SJCRH30 (cell line): Measurements from ENCODE around the gene PYGB. TPM values are rescaled to one million over a fixed set of nuclear protein-coding genes. Genes with fewer than 3 reads are reported as not detected.

ENCODE experiments used
- DNase-seq, 2 experiments: peaks; one replicate each; pipeline ENCODE4 v3.0.0-alpha.2; 2015 to 2020
- H3K27ac ChIP-seq: fragments of 250-450 bp; sonication (Bioruptor Pico); 2 replicates; pipeline ENCODE4 v1.5.1; 2020; ENCODE audit warnings: mild to moderate bottlenecking, moderate library complexity
- H3K27me3 ChIP-seq: fragments of 250-450 bp; sonication (Bioruptor Pico); 2 replicates; pipeline ENCODE4 v1.5.1; 2020; ENCODE audit warnings: mild to moderate bottlenecking, moderate library complexity
- H3K36me3 ChIP-seq: fragments of 250-450 bp; sonication (Bioruptor Pico); 2 replicates; pipeline ENCODE4 v1.5.1; 2020; ENCODE audit warnings: mild to moderate bottlenecking, moderate library complexity
- H3K4me1 ChIP-seq: fragments of 250-450 bp; sonication (Bioruptor Pico); 2 replicates; pipeline ENCODE4 v1.5.1; 2020; ENCODE audit warnings: mild to moderate bottlenecking, moderate library complexity
- H3K4me3 ChIP-seq: fragments of 250-450 bp; sonication (Bioruptor Pico); 2 replicates; pipeline ENCODE4 v1.5.1; 2020; ENCODE audit warnings: mild to moderate bottlenecking, moderate library complexity
- H3K9me3 ChIP-seq: fragments of 250-450 bp; sonication (Bioruptor Pico); replicated peaks from 2 replicates; pipeline ENCODE4 v1.5.1; 2020; ENCODE audit warnings: mild to moderate bottlenecking, moderate library complexity
- total RNA-seq: library from RNA; depleted of rRNA; stranded (reverse); fragments of >200 nt; shearing (Covaris generic); gene quantifications from 2 replicates; pipeline ENCODE4 v1.2.3, GENCODE V29; 2014

PYGB gene
- total RNA-seq, 1 experiment from 2014 or later = 42.3 TPM

GRCh38 chr20:25247000-25247517, 826 bp upstream of the PYGB start:
- peak overlapping the region; percentile 98 for H3K4me3 ChIP-seq
- peaks cover 26% of the 10 kb centered on the region for H3K4me1 ChIP-seq
- H3K27me3 ChIP-seq = no peaks in the 10 kb centered on the region
- no peaks in the 10 kb centered on the region; the same call in 1 of the 2 replicates for H3K9me3 ChIP-seq
- H3K27ac ChIP-seq = 0 out of 2 replicates have a peak overlapping the region, but pooled peaks have one; percentile 22
- no peaks in the 10 kb centered on the region for H3K36me3 ChIP-seq
- DNase-seq = peak; percentile 67 to 75

GRCh38 chr20:25247518-25247955, 348 bp upstream of the PYGB start:
- Histone ChIP-seq H3K4me1 (peaks cover 26% of the 10 kb centered on the region), H3K4me3 (peak overlapping the region; percentile 98), H3K9me3 (no peaks in the 10 kb centered on the region; the same call in 1 of the 2 replicates), H3K36me3 (no peaks in the 10 kb centered on the region), H3K27ac (peak overlapping the region; percentile 22; the same call in 1 of the 2 replicates), H3K27me3 (no peaks in the 10 kb centered on the region)
- DNase-seq = peak in 1 of 2 experiments; percentile 46

GRCh38 chr20:25248786-25249172, 894 bp downstream of the PYGB start:
- DNase-seq = peak in 1 of 2 experiments; percentile 9
- H3K36me3 ChIP-seq = no peaks in the 10 kb centered on the region

GRCh38 chr20:25249198-25249931, 1.5 kb downstream of the PYGB start:
- Histone ChIP-seq H3K9me3 (no peaks in the 10 kb centered on the region), H3K4me3 (peak overlapping the region; percentile 98), H3K27ac (no peak overlapping the region), H3K4me1 (peaks cover 26% of the 10 kb centered on the region), H3K27me3 (no peaks in the 10 kb centered on the region), H3K36me3 (no peaks in the 10 kb centered on the region)
- no peak for DNase-seq

More at GRCh38 chr20:25248786-25249172, 894 bp downstream of the PYGB start:
- peak overlapping the region; percentile 78; the same call in 1 of the 2 replicates for H3K27ac ChIP-seq
- peaks cover 26% of the 10 kb centered on the region for H3K4me1 ChIP-seq
- no peaks in the 10 kb centered on the region; the same call in 1 of the 2 replicates for H3K9me3 ChIP-seq
- no peaks in the 10 kb centered on the region for H3K27me3 ChIP-seq
- peak overlapping the region; percentile 98 for H3K4me3 ChIP-seq

GRCh38 chr20:25250508-25250907, 2.6 kb downstream of the PYGB start:
- Histone ChIP-seq H3K4me3 (no peak overlapping the region), H3K27ac (no peak overlapping the region), H3K27me3 (no peaks in the 10 kb centered on the region), H3K36me3 (no peaks in the 10 kb centered on the region), H3K9me3 (no peaks in the 10 kb centered on the region), H3K4me1 (peaks cover 24% of the 10 kb centered on the region)
- no peak for DNase-seq

GRCh38 chr20:25251019-25251418, 3.1 kb downstream of the PYGB start:
- H3K4me1 ChIP-seq = peaks cover 22% of the 10 kb centered on the region

GRCh38 chr20:25251558-25251957, 3.7 kb downstream of the PYGB start:
- H3K4me3 ChIP-seq = no peak overlapping the region
- no peaks in the 10 kb centered on the region for H3K9me3 ChIP-seq
- DNase-seq = no peak
- H3K27ac ChIP-seq = no peak overlapping the region
- H3K4me1 ChIP-seq = peaks cover 24% of the 10 kb centered on the region
- H3K36me3 ChIP-seq = no peaks in the 10 kb centered on the region
- H3K27me3 ChIP-seq = no peaks in the 10 kb centered on the region

More at GRCh38 chr20:25251019-25251418, 3.1 kb downstream of the PYGB start:
- Histone ChIP-seq H3K36me3 (no peaks in the 10 kb centered on the region), H3K9me3 (no peaks in the 10 kb centered on the region), H3K27me3 (no peaks in the 10 kb centered on the region), H3K4me3 (no peak overlapping the region), H3K27ac (no peak overlapping the region)
- DNase-seq = no peak

GRCh38 chr20:25252230-25252651, 4.4 kb downstream of the PYGB start:
- H3K9me3 ChIP-seq = no peaks in the 10 kb centered on the region
- H3K4me1 ChIP-seq = peaks cover 24% of the 10 kb centered on the region
- H3K4me3 ChIP-seq = no peak overlapping the region
- H3K36me3 ChIP-seq = no peaks in the 10 kb centered on the region
- no peak for DNase-seq
- H3K27ac ChIP-seq = no peak overlapping the region
- H3K27me3 ChIP-seq = no peaks in the 10 kb centered on the region

GRCh38 chr20:25252686-25253421, 5.0 kb downstream of the PYGB start:
- H3K27me3 ChIP-seq = no peaks in the 10 kb centered on the region
- H3K36me3 ChIP-seq = no peaks in the 10 kb centered on the region
- H3K4me3 ChIP-seq = no peak overlapping the region
- H3K4me1 ChIP-seq = peaks cover 29% of the 10 kb centered on the region
- no peak overlapping the region for H3K27ac ChIP-seq
- DNase-seq = no peak
- no peaks in the 10 kb centered on the region for H3K9me3 ChIP-seq

GRCh38 chr20:25253606-25254275, 5.9 kb downstream of the PYGB start:
- Histone ChIP-seq H3K9me3 (no peaks in the 10 kb centered on the region), H3K27me3 (no peaks in the 10 kb centered on the region), H3K4me3 (no peak overlapping the region), H3K4me1 (peaks cover 36% of the 10 kb centered on the region), H3K27ac (no peak overlapping the region), H3K36me3 (peaks cover 2% of the 10 kb centered on the region; the same call in 1 of the 2 replicates)
- DNase-seq = no peak

GRCh38 chr20:25254571-25254970, 6.7 kb downstream of the PYGB start:
- no peak overlapping the region for H3K27ac ChIP-seq
- no peak overlapping the region for H3K4me3 ChIP-seq
- no peaks in the 10 kb centered on the region for H3K27me3 ChIP-seq
- no peaks in the 10 kb centered on the region for H3K9me3 ChIP-seq
- peaks cover 32% of the 10 kb centered on the region for H3K4me1 ChIP-seq
- no peak for DNase-seq
- peaks cover 11% of the 10 kb centered on the region for H3K36me3 ChIP-seq

- DNase-seq = no peak
- no peaks in the 10 kb centered on the region for H3K27me3 ChIP-seq
- H3K27ac ChIP-seq = no peak overlapping the region
- H3K4me1 ChIP-seq = peaks cover 29% of the 10 kb centered on the region
- H3K4me3 ChIP-seq = no peak overlapping the region
- peaks cover 16% of the 10 kb centered on the region for H3K36me3 ChIP-seq
- no peaks in the 10 kb centered on the region for H3K9me3 ChIP-seq
Measured at GRCh38 chr20:25254986-25255680, 7.2 kb downstream of the PYGB start.

GRCh38 chr20:25256226-25256859, 8.5 kb downstream of the PYGB start:
- Histone ChIP-seq H3K4me1 (peaks cover 25% of the 10 kb centered on the region), H3K27me3 (no peaks in the 10 kb centered on the region), H3K4me3 (no peak overlapping the region), H3K27ac (no peak overlapping the region), H3K36me3 (peaks cover 22% of the 10 kb centered on the region), H3K9me3 (no peaks in the 10 kb centered on the region)
- DNase-seq = no peak

- H3K4me1 ChIP-seq = peaks cover 25% of the 10 kb centered on the region
- no peaks in the 10 kb centered on the region for H3K27me3 ChIP-seq
- H3K36me3 ChIP-seq = peaks cover 22% of the 10 kb centered on the region
- H3K4me3 ChIP-seq = no peak overlapping the region
- DNase-seq = no peak
- peak overlapping the region; percentile 63; the same call in 1 of the 2 replicates for H3K27ac ChIP-seq
- H3K9me3 ChIP-seq = no peaks in the 10 kb centered on the region
Measured at GRCh38 chr20:25257130-25257529, 9.2 kb downstream of the PYGB start.
